Muscle of arm (tissue), 14 donors: ENCODE measurements around the gene MUC12. TPM values are rescaled to one million over a fixed set of nuclear protein-coding genes. Genes with fewer than 3 reads are reported as not detected.
"Not testable (repeated sequence)": the region's sequence is repeated elsewhere in the genome, so short reads cannot be mapped to it uniquely, and the experiment has no call there.

Source experiments
- DNase-seq: peaks from one replicate; pipeline ENCODE4 v3.0.0-alpha.2; 2013
- long read RNA-seq, 11 donors: transcript quantifications; one replicate each; lab custom pipeline, GENCODE V29; 2026
- polyA plus RNA-seq, 12 donors: library from polyadenylated mRNA; unstranded; fragments of 120-200 nt; gene quantifications; one replicate each; pipeline ENCODE4 v1.2.1, GENCODE V29; 2013; ENCODE audit not compliant: insufficient read length in 12 of 12

MUC12 gene
- 10 to 100 TPM in 1 of 12 donors, 1 to 10 TPM in 4, under 1 TPM in 5, not detected in 2; 0.22 to 17.3 (median 0.81) TPM for polyA plus RNA-seq
- long read RNA-seq, donor 1, partial matches to known transcripts, result 6 of 19 reads
- long read RNA-seq, donor 1, other reads (novel, unspliced or antisense), result 9 of 19 reads
- long read RNA-seq, donor 2, result 0 reads
- long read RNA-seq, donor 3, result 0 reads
- long read RNA-seq, donor 4, result 0 reads
- long read RNA-seq, donor 5, partial matches to known transcripts, result 0 of 1 reads
- long read RNA-seq, donor 5, other reads (novel, unspliced or antisense), result 0 of 1 reads
- long read RNA-seq, donor 6, partial matches to known transcripts, result 0 of 2 reads
- long read RNA-seq, donor 6, other reads (novel, unspliced or antisense), result 0 of 2 reads
- long read RNA-seq, donor 7, result 0 reads
- long read RNA-seq, donor 8, partial matches to known transcripts, result 0 of 2 reads
- long read RNA-seq, donor 8, other reads (novel, unspliced or antisense), result 0 of 2 reads
- long read RNA-seq, donor 9, result 0 reads
- long read RNA-seq, donor 10, result 0 reads
- long read RNA-seq, donor 11, result 0 reads

- DNase-seq, result no peak
These were observed at the start of gene MUC12 for GRCh38 chr7:100969066-100969615. Gene MUC12, plus strand, starts transcription at chr7:100969565. Its CDS starts 58 bp downstream, at chr7:100969623.

- DNase-seq, result not testable (repeated sequence)
These were observed 49.5 kb upstream of the MUC12 start for GRCh38 chr7:100919779-100920437.

GRCh38 chr7:100921039-100921438, 48.3 kb upstream of the MUC12 start:
- no peak for DNase-seq

GRCh38 chr7:100923616-100924015, 45.7 kb upstream of the MUC12 start:
- not testable (repeated sequence) for DNase-seq

GRCh38 chr7:100929808-100930174, 39.6 kb upstream of the MUC12 start:
- DNase-seq, result no peak

GRCh38 chr7:100933734-100934133, 35.6 kb upstream of the MUC12 start:
- DNase-seq, result no peak

GRCh38 chr7:100935381-100935780, 34.0 kb upstream of the MUC12 start:
- not testable (repeated sequence) for DNase-seq

- not testable (repeated sequence) for DNase-seq
These were observed 33.2 kb upstream of the MUC12 start for GRCh38 chr7:100936167-100936566.

GRCh38 chr7:100942045-100942774, 27.2 kb upstream of the MUC12 start:
- DNase-seq, result no peak

GRCh38 chr7:100943693-100944092, 25.7 kb upstream of the MUC12 start:
- DNase-seq, result no peak

GRCh38 chr7:100944138-100944537, 25.2 kb upstream of the MUC12 start:
- DNase-seq, result no peak

GRCh38 chr7:100946111-100946510, 23.3 kb upstream of the MUC12 start:
- DNase-seq, result no peak

GRCh38 chr7:100946766-100947365, 22.5 kb upstream of the MUC12 start:
- DNase-seq, result no peak

GRCh38 chr7:100947792-100948191, 21.6 kb upstream of the MUC12 start:
- DNase-seq, result no peak

GRCh38 chr7:100949227-100949932, 20.0 kb upstream of the MUC12 start, which contains the start of gene MUC3A:
Gene MUC3A, plus strand, starts transcription at chr7:100949534. Its CDS starts 91 bp downstream, at chr7:100949625.
- DNase-seq, result no peak

GRCh38 chr7:100949933-100950443, 19.4 kb upstream of the MUC12 start:
- DNase-seq, result no peak

GRCh38 chr7:100951172-100951571, 18.2 kb upstream of the MUC12 start:
- no peak for DNase-seq

- no peak for DNase-seq
These were observed 17.3 kb upstream of the MUC12 start for GRCh38 chr7:100951888-100952560.

GRCh38 chr7:100952641-100953040, 16.7 kb upstream of the MUC12 start:
- DNase-seq, result no peak
